Lower lobe of right lung (tissue), 2 donors: Measurements from ENCODE around the gene NAT8L. TPM values are rescaled to one million over a fixed set of nuclear protein-coding genes. Genes with fewer than 3 reads are reported as not detected.
A peak's percentile ranks its signal among the peaks of the same experiment; 100 is the strongest.

ENCODE experiments used
- ATAC-seq, 2 donors: fragments of 200-7000 bp; cut with Tn5 transposase; one replicate each; pipeline ENCODE4 v1.9.1; 2020 to 2022; ENCODE audit warnings: mild to moderate bottlenecking in 2 of 2, moderate library complexity in 2 of 2
- DNase-seq: peaks from one replicate; pipeline ENCODE4 v3.0.0-alpha.2; 2020
- H3K27ac ChIP-seq: fragments of 200-600 bp; one replicate; pipeline ENCODE4 v1.8.0; 2022
- H3K27me3 ChIP-seq: fragments of 200-600 bp; one replicate; pipeline ENCODE4 v1.8.0; 2022; ENCODE audit warnings: low read depth
- H3K36me3 ChIP-seq: fragments of 200-600 bp; one replicate; pipeline ENCODE4 v1.8.0; 2022; ENCODE audit warnings: mild to moderate bottlenecking
- H3K4me1 ChIP-seq: fragments of 200-600 bp; one replicate; pipeline ENCODE4 v1.8.0; 2022
- H3K4me3 ChIP-seq: fragments of 200-600 bp; one replicate; pipeline ENCODE4 v1.8.0; 2022; ENCODE audit warnings: mild to moderate bottlenecking
- H3K9me3 ChIP-seq: fragments of 200-600 bp; one replicate; pipeline ENCODE4 v1.8.0; 2022
- intact Hi-C: fragments of 100-400 bp; cut with DNase I; formaldehyde crosslinking; loops from one replicate; pipeline ENCODE4 v1.11.0; 2022
- total RNA-seq: library from RNA; stranded (reverse); fragmentation: NEBNext Ultra II Directional; extraction: Animal tissue kit (Norgen Biotek cat#: 25700); gene quantifications from one replicate; pipeline ENCODE4 v1.2.1, GENCODE V29; 2021
- TF ChIP-seq, protein P1 (sequence below): fragments of 200-600 bp; IDR thresholded peaks from one replicate; pipeline ENCODE4 v1.8.0; 2022; ENCODE audit warnings: antibody characterized with exemption, mild to moderate bottlenecking
- donor health status: DM: no; HTN: yes; CAD: no; lungs with severe emphysema.

NAT8L gene
- total RNA-seq, 1 donor from 2014 or later: 0.24 TPM

- peaks cover 36% of the 10 kb centered on the region for H3K27me3 ChIP-seq
- ATAC-seq (no peak), DNase-seq (peak; percentile 41)
- TF ChIP-seq, protein P1, sequence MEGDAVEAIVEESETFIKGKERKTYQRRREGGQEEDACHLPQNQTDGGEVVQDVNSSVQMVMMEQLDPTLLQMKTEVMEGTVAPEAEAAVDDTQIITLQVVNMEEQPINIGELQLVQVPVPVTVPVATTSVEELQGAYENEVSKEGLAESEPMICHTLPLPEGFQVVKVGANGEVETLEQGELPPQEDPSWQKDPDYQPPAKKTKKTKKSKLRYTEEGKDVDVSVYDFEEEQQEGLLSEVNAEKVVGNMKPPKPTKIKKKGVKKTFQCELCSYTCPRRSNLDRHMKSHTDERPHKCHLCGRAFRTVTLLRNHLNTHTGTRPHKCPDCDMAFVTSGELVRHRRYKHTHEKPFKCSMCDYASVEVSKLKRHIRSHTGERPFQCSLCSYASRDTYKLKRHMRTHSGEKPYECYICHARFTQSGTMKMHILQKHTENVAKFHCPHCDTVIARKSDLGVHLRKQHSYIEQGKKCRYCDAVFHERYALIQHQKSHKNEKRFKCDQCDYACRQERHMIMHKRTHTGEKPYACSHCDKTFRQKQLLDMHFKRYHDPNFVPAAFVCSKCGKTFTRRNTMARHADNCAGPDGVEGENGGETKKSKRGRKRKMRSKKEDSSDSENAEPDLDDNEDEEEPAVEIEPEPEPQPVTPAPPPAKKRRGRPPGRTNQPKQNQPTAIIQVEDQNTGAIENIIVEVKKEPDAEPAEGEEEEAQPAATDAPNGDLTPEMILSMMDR: no peak
- intact Hi-C loops: no loop called here
- H3K27ac ChIP-seq: no peak overlapping the region
- no peak overlapping the region for H3K4me3 ChIP-seq
- no peaks in the 10 kb centered on the region for H3K4me1 ChIP-seq
- no peaks in the 10 kb centered on the region for H3K36me3 ChIP-seq
- no peaks in the 10 kb centered on the region for H3K9me3 ChIP-seq
These were observed 4.6 kb downstream of the NAT8L start for GRCh38 chr4:2063557-2064275.

- Histone ChIP-seq H3K9me3 (no peaks in the 10 kb centered on the region), H3K27ac (no peak overlapping the region), H3K4me3 (no peak overlapping the region), H3K27me3 (peaks cover 40% of the 10 kb centered on the region), H3K4me1 (no peaks in the 10 kb centered on the region), H3K36me3 (no peaks in the 10 kb centered on the region)
- ATAC-seq (no peak), DNase-seq (peak; percentile 44)
- TF ChIP-seq, protein P1: no peak
- intact Hi-C loops: no loop called here
These were observed 5.3 kb downstream of the NAT8L start for GRCh38 chr4:2064276-2064991.

- ATAC-seq (no peak), DNase-seq (no peak)
- H3K36me3 ChIP-seq: no peaks in the 10 kb centered on the region
- no peak overlapping the region for H3K4me3 ChIP-seq
- no peaks in the 10 kb centered on the region for H3K9me3 ChIP-seq
- TF ChIP-seq, protein P1: no peak
- H3K4me1 ChIP-seq: no peaks in the 10 kb centered on the region
- H3K27ac ChIP-seq: no peak overlapping the region
- H3K27me3 ChIP-seq: peaks cover 34% of the 10 kb centered on the region
- intact Hi-C loops: no loop called here
These were observed 6.2 kb downstream of the NAT8L start for GRCh38 chr4:2065106-2065930.

DNA sequence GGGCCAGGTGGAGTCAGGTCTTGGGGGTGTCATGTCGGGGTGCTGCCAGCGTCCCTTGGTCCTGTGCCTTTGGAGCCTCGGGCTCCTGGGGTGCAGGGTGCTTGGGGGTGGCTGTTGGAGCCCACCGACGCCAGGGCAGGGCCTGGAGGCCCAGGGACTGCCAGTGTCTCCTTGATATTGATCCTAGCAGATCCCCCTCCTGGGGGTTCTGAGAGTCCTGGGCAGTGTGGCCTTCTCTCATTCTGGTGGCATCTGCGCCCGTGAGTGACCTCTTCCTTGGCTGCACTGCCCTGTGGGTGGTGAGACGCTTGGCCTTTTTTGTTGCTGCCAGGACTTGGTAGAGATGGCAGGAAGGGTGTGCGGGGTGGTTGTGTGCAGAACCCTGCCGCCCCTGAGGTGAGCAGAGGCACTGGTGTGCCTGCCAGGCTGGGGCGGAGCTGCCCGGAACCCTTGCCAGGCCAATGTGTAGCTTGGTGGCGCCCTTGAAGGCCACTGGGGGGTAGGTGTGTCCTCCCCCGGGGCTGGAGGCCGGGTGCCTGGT, 7.0 kb downstream of the NAT8L start:
- ATAC-seq (no peak), DNase-seq (peak; percentile 41)
- Histone ChIP-seq H3K27ac (no peak overlapping the region), H3K9me3 (no peaks in the 10 kb centered on the region), H3K4me1 (no peaks in the 10 kb centered on the region), H3K27me3 (peaks cover 27% of the 10 kb centered on the region), H3K36me3 (no peaks in the 10 kb centered on the region), H3K4me3 (no peak overlapping the region)
- TF ChIP-seq, protein P1: no peak
- intact Hi-C loops: no loop called here
